D721Med (cell line): Measurements from ENCODE around the gene CTCFL.

Experiments used
- DNase-seq: peaks from one replicate; pipeline ENCODE4 v3.0.0; 2011; ENCODE audit warnings: low spot score; ENCODE audit not compliant: insufficient read length
- FAIRE-seq: peaks from 2 replicates; lab custom pipeline; 2011; peaks lifted over from hg19 to GRCh38; lab: Jason Lieb, UNC
- TF ChIP-seq, protein P1 (sequence below): IDR thresholded peaks from 2 replicates; pipeline ENCODE4 v1.5.1; 2012; ENCODE audit warnings: mild to moderate bottlenecking, control low read depth; ENCODE audit not compliant: insufficient read depth; ENCODE audit errors: missing control alignments

The CTCFL gene

DNA sequence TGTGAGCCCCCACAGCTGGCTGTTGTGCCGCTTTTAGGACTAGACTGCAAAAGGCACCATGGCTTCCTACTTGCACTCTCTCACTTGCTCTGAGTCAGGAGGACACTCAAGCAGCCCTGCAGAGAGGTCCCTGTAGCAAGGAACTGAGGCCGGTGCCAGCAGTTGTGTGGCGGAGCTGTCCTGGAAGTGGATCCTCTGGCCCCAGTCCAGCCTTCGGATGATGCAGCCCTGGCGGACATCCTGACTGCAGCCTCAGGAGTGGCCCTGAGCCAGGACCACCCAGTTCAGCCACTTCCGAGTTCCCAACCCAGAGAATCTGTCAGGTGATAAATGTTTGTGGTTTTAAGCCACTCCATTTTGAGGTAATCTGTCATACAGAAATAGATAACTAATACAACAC, 17.5 kb downstream of the CTCFL start:
- no peak for DNase-seq
- FAIRE-seq, result no peak
- TF ChIP-seq, protein P1, sequence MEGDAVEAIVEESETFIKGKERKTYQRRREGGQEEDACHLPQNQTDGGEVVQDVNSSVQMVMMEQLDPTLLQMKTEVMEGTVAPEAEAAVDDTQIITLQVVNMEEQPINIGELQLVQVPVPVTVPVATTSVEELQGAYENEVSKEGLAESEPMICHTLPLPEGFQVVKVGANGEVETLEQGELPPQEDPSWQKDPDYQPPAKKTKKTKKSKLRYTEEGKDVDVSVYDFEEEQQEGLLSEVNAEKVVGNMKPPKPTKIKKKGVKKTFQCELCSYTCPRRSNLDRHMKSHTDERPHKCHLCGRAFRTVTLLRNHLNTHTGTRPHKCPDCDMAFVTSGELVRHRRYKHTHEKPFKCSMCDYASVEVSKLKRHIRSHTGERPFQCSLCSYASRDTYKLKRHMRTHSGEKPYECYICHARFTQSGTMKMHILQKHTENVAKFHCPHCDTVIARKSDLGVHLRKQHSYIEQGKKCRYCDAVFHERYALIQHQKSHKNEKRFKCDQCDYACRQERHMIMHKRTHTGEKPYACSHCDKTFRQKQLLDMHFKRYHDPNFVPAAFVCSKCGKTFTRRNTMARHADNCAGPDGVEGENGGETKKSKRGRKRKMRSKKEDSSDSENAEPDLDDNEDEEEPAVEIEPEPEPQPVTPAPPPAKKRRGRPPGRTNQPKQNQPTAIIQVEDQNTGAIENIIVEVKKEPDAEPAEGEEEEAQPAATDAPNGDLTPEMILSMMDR, result no peak

GRCh38 chr20:57505979-57506378, 19.0 kb downstream of the CTCFL start:
- DNase-seq, result no peak
- FAIRE-seq, result no peak
- TF ChIP-seq, protein P1, result no peak

DNA sequence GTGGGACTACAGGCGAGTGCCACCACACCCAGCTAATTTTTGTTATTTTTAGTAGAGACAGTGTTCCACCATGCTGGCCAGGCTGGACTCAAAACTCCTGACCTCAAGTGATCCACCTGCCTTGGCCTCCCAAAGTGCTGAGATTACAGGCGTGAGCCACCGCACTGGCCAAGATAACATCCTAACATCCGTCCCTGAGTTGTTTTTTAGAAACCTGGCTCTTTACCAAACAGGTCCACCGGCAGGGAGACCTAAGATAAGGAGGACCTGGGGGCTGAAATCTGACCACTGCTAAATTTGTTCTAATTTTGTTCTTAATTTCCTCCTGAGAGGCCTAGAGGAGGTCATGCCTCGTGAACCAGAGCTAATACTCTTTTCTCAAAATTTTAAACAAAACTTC, 20.5 kb downstream of the CTCFL start:
- DNase-seq (no peak), FAIRE-seq (no peak)
- TF ChIP-seq, protein P1, result no peak

DNA sequence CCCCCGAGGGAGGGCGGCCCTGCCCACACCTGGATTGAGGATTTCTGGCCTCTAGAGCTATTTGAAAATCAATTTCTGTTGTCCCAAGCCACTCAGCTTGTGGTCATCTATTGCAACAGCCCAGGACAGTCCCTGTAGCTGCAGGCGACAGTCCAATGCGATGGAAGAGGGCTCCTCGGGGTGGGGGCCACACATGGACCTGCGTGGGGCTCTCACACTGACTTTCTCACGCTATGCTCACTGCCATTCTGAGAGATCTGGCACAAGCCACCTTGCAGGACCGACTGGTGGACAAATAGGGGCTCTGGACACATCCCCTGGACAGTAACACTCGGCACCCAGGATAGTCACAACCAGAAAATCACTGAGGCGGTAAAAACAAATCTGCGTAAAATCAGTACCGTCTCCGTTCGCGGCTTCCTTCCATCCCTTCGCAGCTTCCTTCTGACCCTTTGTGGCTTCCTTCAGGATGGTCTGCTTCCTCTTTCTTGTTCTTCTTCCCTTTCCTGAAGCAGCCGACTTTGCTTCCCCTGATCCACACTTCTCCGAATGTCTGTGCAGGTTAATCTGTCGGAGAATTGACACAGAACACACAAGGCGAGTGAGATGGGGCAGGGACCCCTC, 21.8 kb downstream of the CTCFL start:
- no peak for FAIRE-seq
- DNase-seq, result no peak
- TF ChIP-seq, protein P1, result no peak

DNA sequence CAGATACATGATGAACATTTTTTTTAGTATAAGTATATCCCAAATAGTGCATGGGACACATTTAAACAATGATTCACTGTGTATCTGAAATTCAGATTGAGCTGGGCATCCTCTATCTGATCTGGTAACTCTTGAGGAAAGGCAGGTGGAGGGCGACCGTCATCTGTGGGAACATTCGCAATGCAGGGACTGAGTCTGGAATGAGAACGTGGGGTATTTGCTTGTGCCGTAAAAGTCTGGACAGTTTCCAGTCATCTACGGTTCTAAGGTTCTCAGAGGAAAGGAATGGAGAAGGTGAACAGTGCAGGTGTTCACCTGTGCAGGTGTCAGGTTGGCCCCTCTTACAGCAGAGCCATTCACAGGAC, 22.6 kb downstream of the CTCFL start:
- TF ChIP-seq, protein P1, result no peak
- FAIRE-seq (no peak), DNase-seq (no peak)

DNA sequence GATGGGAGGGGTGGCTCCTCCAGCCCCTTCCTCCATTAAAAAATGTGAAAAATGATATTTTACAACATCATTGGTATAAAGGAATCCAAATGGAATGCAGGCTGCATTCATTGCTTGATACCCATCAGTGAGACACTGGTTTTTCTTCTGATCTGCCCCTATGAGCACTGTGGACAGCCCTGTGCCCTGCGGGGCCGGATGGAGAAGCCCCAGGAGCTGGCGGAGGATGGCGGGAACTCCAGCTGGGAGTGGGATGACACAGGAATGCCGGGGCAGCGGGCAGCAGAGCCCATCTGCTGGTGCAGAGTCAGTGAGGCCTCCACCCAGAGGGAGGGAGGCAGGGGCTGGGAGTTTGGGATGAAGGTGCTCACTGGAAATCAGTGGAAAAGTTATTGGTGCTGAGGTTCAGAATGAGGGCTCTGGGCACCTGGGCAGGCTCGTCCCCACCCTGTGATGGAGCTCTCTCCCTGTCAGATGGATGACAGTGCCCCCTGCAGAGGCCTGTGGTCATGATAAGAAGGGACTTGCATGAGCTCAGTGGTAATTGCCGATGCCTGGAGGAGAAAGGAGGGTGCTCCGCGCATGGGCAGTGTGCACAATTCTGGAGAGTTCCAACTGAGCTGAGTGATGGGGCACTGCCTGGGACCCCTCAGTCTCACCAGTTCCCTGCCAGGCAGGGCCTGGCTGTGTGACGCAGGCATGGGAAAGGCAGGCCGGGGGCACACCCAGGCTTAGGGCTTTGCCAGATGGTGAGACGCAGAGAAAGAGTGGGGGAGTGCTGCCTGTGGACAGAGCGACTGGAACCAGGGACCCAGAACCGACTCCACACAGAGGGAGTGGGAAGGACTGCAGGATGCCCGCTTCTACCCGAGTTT, 23.2 kb downstream of the CTCFL start:
- no peak for FAIRE-seq
- TF ChIP-seq, protein P1, result no peak
- DNase-seq, result no peak

- DNase-seq (no peak), FAIRE-seq (no peak)
- TF ChIP-seq, protein P1, result no peak
Measured at GRCh38 chr20:57500962-57501361, 24.0 kb downstream of the CTCFL start.
